ENCODE data around the gene IL22RA1. TPM values are rescaled to one million over a fixed set of nuclear protein-coding genes. Genes with fewer than 3 reads are reported as not detected.

Gene IL22RA1
- total RNA-seq, 2 experiments from 2014 or later, result not detected

GRCh38 chr1:24108334-24109165 is 34.4 kb downstream of the IL22RA1 start:
- H2AFZ ChIP-seq (ENCODE audit: low read length), result no peak overlapping the region
- no peaks in the 10 kb centered on the region for H3K4me1 ChIP-seq (ENCODE audit: insufficient read depth, low read length, poor library complexity, severe bottlenecking)
- TF ChIP-seq CTCF (conservative IDR thresholded peaks at IDR 0.05; ENCODE audit: low read length) (no peak), EZH2phosphoT487 (IDR thresholded peaks at IDR 0.05; ENCODE audit: borderline replicate concordance, low read depth, low read length) (no peak)
- no peak for DNase-seq (ENCODE audit: low spot score)
- ChIA-PET POLR2A (no interaction called here), CTCF (ENCODE audit: unreplicated experiment) (no interaction called here)
- BruUV-seq (replicated peaks), result no TSS peak
- H3K4me3 ChIP-seq (ENCODE audit: low read depth, low read length, poor library complexity, severe bottlenecking), result no peak overlapping the region
- no peak overlapping the region for H3K27ac ChIP-seq (ENCODE audit: low read depth, low read length, poor library complexity, severe bottlenecking)
- intact Hi-C loops (cut with micrococcal nuclease; ENCODE audit: unreplicated experiment), result no loop called here
- H3K9me3 ChIP-seq (ENCODE audit: low read length), result no peaks in the 10 kb centered on the region
- H4K20me1 ChIP-seq (ENCODE audit: insufficient read depth, low read length), result no peaks in the 10 kb centered on the region
- H3K4me2 ChIP-seq (ENCODE audit: low read length), result no peak overlapping the region
- no peaks in the 10 kb centered on the region for H3K9me2 ChIP-seq (ENCODE audit: insufficient read depth, low read length)
- no peaks in the 10 kb centered on the region for H3K36me3 ChIP-seq (ENCODE audit: insufficient read depth, low read length)
- H3K79me2 ChIP-seq (ENCODE audit: insufficient read depth, low read depth, low read length), result no peaks in the 10 kb centered on the region

- H3K79me2 ChIP-seq (ENCODE audit: insufficient read depth, low read depth, low read length), result no peaks in the 10 kb centered on the region
- no peaks in the 10 kb centered on the region for H3K4me1 ChIP-seq (ENCODE audit: insufficient read depth, low read length, poor library complexity, severe bottlenecking)
- no peak overlapping the region for H3K4me2 ChIP-seq (ENCODE audit: low read length)
- CTCF ChIA-PET (ENCODE audit: unreplicated experiment), result no interaction called here
- DNase-seq (ENCODE audit: low spot score), result no peak
- no peak overlapping the region for H3K4me3 ChIP-seq (ENCODE audit: low read depth, low read length, poor library complexity, severe bottlenecking)
- H3K9me2 ChIP-seq (ENCODE audit: insufficient read depth, low read length), result no peaks in the 10 kb centered on the region
- no TSS peak for BruUV-seq (replicated peaks)
- intact Hi-C loops (cut with micrococcal nuclease; ENCODE audit: unreplicated experiment), result no loop called here
- no peak for TF ChIP-seq EZH2phosphoT487 (IDR thresholded peaks at IDR 0.05; ENCODE audit: borderline replicate concordance, low read depth, low read length)
- TF ChIP-seq CTCF (conservative IDR thresholded peaks at IDR 0.05; ENCODE audit: low read length), result no peak
- H4K20me1 ChIP-seq (ENCODE audit: insufficient read depth, low read length), result no peaks in the 10 kb centered on the region
- no peak overlapping the region for H2AFZ ChIP-seq (ENCODE audit: low read length)
- no peaks in the 10 kb centered on the region for H3K36me3 ChIP-seq (ENCODE audit: insufficient read depth, low read length)
- no peak overlapping the region for H3K27ac ChIP-seq (ENCODE audit: low read depth, low read length, poor library complexity, severe bottlenecking)
- POLR2A ChIA-PET, result no interaction called here
- H3K9me3 ChIP-seq (ENCODE audit: low read length), result no peaks in the 10 kb centered on the region
Observed at GRCh38 chr1:24107462-24108138, 35.3 kb downstream of the IL22RA1 start.
